ENCODE data around the gene KLHL8. TPM values are rescaled to one million over a fixed set of nuclear protein-coding genes. Genes with fewer than 3 reads are reported as not detected.

Gene KLHL8
- total RNA-seq, 1 donor from 2014 or later, result 12.9 TPM

- DNase-seq (ENCODE audit: low read depth), result no peak
- no peak for TF ChIP-seq CTCF (IDR thresholded peaks at IDR 0.05; ENCODE audit: insufficient read depth, low read length, severe bottlenecking)
- H3K36me3 ChIP-seq (ENCODE audit: control insufficient read depth, insufficient read depth, low read length), result peaks cover 22% of the 10 kb centered on the region
- no peak for FAIRE-seq
- no peaks in the 10 kb centered on the region for H3K27me3 ChIP-seq (ENCODE audit: control insufficient read depth, insufficient read depth, low read length)
- H3K4me3 ChIP-seq (ENCODE audit: low read depth, low read length), result no peak overlapping the region
Measured at GRCh38 chr4:87134122-87134521, 86.3 kb downstream of the KLHL8 start.

- Histone ChIP-seq H3K4me3 (ENCODE audit: low read depth, low read length) (no peak overlapping the region), H3K36me3 (ENCODE audit: control insufficient read depth, insufficient read depth, low read length) (peaks cover 25% of the 10 kb centered on the region), H3K27me3 (ENCODE audit: control insufficient read depth, insufficient read depth, low read length) (no peaks in the 10 kb centered on the region)
- TF ChIP-seq CTCF (IDR thresholded peaks at IDR 0.05; ENCODE audit: insufficient read depth, low read length, severe bottlenecking), result no peak
- FAIRE-seq (no peak), DNase-seq (ENCODE audit: low read depth) (no peak)
Measured at GRCh38 chr4:87133183-87133582, 87.2 kb downstream of the KLHL8 start.

- DNase-seq (ENCODE audit: low read depth) (no peak), FAIRE-seq (no peak)
- Histone ChIP-seq H3K4me3 (ENCODE audit: low read depth, low read length) (no peak overlapping the region), H3K36me3 (ENCODE audit: control insufficient read depth, insufficient read depth, low read length) (peaks cover 25% of the 10 kb centered on the region), H3K27me3 (ENCODE audit: control insufficient read depth, insufficient read depth, low read length) (no peaks in the 10 kb centered on the region)
- TF ChIP-seq CTCF (IDR thresholded peaks at IDR 0.05; ENCODE audit: insufficient read depth, low read length, severe bottlenecking), result no peak
Measured at GRCh38 chr4:87132035-87132434, 88.4 kb downstream of the KLHL8 start.

GRCh38 chr4:87130985-87131703 lies 89.3 kb downstream of the KLHL8 start:
- no peak for TF ChIP-seq CTCF (IDR thresholded peaks at IDR 0.05; ENCODE audit: insufficient read depth, low read length, severe bottlenecking)
- no peaks in the 10 kb centered on the region for H3K27me3 ChIP-seq (ENCODE audit: control insufficient read depth, insufficient read depth, low read length)
- DNase-seq (ENCODE audit: low read depth) (no peak), FAIRE-seq (no peak)
- H3K36me3 ChIP-seq (ENCODE audit: control insufficient read depth, insufficient read depth, low read length), result peaks cover 21% of the 10 kb centered on the region
- no peak overlapping the region for H3K4me3 ChIP-seq (ENCODE audit: low read depth, low read length)

- FAIRE-seq (no peak), DNase-seq (ENCODE audit: low read depth) (no peak)
- TF ChIP-seq CTCF (IDR thresholded peaks at IDR 0.05; ENCODE audit: insufficient read depth, low read length, severe bottlenecking), result no peak
- H3K4me3 ChIP-seq (ENCODE audit: low read depth, low read length), result no peak overlapping the region
- H3K36me3 ChIP-seq (ENCODE audit: control insufficient read depth, insufficient read depth, low read length), result peaks cover 23% of the 10 kb centered on the region
- no peaks in the 10 kb centered on the region for H3K27me3 ChIP-seq (ENCODE audit: control insufficient read depth, insufficient read depth, low read length)
Measured at GRCh38 chr4:87129681-87130080, 90.7 kb downstream of the KLHL8 start.

Data from bronchial epithelial cell (primary cell).